Endometrial microvascular endothelial cells (primary cell): Measurements from ENCODE around the gene KLHL21. TPM values are rescaled to one million over a fixed set of nuclear protein-coding genes. Genes with fewer than 3 reads are reported as not detected.
"Not testable (repeated sequence)": the region's sequence is repeated elsewhere in the genome, so short reads cannot be mapped to it uniquely, and the experiment has no call there.

ENCODE experiments used
- in situ Hi-C: cut with HindIII; loops from 2 replicates; pipeline ENCODE4 v1.10.0; 2017; ENCODE audit warnings: low sequenced_read_pairs, low pct_unique_long_range_greater_than_20kb; ENCODE audit errors: inconsistent ontology term
- total RNA-seq: library from RNA; depleted of rRNA; stranded (reverse); fragments of >200 nt; gene quantifications from one replicate; pipeline ENCODE4 v1.2.3, GENCODE V29; 2015; ENCODE audit errors: inconsistent ontology term

The KLHL21 gene, protein sequence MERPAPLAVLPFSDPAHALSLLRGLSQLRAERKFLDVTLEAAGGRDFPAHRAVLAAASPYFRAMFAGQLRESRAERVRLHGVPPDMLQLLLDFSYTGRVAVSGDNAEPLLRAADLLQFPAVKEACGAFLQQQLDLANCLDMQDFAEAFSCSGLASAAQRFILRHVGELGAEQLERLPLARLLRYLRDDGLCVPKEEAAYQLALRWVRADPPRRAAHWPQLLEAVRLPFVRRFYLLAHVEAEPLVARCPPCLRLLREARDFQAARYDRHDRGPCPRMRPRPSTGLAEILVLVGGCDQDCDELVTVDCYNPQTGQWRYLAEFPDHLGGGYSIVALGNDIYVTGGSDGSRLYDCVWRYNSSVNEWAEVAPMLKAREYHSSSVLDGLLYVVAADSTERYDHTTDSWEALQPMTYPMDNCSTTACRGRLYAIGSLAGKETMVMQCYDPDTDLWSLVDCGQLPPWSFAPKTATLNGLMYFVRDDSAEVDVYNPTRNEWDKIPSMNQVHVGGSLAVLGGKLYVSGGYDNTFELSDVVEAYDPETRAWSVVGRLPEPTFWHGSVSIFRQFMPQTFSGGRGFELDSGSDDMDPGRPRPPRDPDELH
- total RNA-seq = 47.0 TPM

DNA sequence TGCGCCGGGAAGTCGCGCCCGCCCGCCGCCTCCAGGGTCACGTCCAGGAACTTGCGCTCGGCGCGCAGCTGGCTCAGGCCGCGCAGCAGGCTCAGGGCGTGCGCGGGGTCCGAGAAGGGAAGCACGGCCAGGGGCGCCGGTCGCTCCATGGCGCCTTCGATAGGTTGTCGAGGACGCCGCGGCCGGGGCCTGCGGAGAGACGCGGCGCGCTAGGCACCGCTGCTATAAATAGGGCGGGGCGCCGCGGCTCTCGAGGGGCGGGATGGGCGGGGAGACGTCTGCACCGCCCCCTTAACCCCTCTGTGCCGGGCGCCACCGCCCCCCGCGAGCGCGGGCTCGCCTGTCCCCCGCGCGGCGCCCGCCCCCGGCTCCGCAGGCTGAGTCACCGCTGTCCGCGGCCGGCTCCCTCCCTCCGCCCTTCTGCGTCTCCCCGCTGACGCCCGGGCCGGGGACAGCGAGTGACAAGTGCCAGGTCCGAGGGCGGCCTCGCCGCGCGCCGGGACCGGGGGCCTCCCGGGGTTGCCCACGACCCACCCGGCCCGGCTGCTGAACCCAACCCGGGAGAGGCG lies at the start of gene KLHL21:
TSS of gene KLHL21 (minus strand) at position 201 of the 569 bp plus-strand sequence. CDS start at position 149, 52 bp downstream.
- in situ Hi-C loops = no loop called here

DNA sequence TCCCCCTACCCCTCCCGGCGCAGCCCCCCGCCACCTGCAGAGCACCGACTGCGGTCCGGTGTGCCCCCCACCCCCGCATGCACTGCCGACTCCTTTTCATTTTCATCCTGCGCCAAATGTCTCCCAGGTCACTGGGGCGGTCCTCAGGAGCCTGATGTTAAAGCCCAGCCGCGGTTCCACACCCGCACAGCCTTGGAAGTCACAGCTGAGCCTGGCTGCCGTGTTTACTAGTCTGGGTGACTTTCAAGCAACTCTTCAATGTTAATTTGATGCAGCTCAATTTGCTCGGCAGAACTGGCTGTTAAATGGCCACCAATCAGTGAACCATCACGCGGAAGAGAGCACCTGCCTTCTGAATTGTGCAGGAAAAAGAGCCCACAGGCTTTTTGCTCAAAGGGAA lies 49.2 kb upstream of the KLHL21 start:
- in situ Hi-C loops = no loop called here

DNA sequence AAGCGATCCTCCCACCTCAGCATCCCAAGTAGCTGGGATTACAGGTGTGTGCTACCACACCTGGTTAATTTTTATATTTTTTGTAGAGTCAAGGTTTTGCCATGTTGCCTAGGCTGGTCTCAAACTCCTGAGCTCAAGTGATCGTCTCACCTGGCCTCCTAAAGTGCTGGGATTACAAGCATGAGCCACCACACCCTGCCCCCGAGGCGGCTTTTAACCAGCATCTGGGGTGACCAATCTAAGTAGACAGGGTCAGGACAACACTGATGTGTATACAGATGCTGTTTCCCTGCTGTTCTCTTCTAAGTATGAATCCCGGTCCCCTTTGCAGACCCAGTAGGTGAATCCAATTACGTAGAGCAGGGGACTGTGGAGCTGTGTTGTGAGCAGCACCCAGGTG lies 45.9 kb upstream of the KLHL21 start:
- in situ Hi-C loops = no loop called here

DNA sequence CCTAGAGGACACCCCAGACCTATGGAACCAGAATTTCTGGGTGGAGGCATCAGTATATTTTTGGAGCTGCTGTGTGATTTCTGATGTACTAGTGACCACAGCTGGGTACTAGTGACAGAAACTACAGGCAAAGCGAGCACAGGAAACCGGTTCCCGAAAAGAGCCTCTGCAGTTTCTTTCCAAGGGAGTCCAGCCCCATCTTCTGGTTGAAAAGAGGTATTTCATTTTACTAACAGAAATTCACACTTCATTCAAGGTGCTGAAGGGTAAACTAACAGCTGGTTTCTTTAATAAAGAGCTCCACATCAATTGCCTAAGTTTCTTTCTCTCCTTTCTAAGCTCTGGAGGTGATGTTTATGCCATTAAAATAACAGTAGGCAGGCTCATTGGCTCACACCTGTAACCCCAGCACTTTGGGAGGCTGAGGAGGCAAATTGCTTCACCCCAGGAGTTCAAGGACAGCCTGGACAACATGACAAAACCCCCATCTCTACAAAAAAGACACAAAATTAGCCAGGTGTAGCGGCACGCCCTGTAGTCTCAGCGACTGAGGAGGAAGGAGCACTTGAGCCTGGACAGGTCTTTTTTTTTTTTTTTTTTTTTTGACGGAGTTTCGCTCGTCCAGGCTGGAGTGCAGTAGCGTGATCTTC lies 44.0 kb upstream of the KLHL21 start:
- in situ Hi-C loops = no loop called here

DNA sequence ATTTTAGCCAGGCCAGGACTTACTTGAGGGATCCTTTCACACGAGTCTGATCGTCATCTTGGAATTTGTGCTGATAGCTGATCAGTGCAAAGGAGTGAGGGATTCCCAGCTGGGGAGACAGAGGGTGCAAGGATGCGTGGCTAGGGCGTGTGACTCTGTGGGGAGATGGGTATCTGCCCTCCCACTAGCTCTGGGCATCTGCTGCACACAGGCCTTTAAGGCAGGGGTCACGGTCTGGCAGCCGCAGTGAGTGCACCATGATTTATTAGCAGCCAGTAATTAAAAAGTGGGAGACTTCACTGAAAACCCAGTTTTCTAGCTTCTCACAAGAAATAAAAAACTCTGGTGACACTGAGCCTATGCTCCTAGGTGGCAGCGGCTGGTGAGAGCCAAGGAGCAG lies 42.3 kb upstream of the KLHL21 start:
- in situ Hi-C loops = no loop called here

DNA sequence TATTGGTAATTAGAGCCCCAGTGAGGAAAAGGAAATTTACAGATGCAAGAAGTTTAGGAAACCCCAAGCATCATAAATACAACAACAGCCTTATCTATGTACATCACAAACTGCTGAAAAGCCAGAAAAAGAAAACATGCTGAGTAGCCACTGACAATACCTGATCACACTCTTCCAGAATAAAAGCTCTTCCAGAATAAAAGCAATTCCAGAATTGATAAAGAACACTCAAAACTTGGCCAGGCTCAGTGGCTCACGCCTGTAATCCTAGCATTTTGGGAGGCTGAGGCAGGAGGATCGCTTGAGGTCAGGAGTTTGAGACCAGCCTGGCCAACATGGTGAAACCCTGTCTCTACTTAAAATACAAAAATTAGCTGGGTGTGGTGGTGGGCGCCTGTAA lies 38.2 kb upstream of the KLHL21 start:
- in situ Hi-C loops = not testable (repeated sequence)

DNA sequence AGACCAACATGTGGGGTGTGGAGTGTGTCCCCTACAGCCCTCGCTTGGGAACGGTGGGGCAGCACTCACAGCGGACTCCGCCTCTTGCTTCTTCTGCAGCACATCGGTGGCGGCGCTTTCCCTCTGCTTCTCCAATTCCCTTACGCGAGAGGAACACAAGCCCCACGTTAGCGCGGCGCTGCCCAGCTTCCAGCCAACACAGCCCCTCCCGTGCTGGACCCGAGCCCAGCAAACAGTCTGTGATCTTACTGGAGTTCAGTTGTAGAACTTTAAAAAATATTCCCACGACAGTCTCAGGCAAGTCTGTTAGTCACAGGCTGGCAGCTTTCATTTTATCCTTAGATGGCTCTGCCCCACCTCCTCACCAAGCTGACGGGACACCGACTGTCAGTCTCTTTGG lies 35.6 kb upstream of the KLHL21 start:
- in situ Hi-C loops = no loop called here

DNA sequence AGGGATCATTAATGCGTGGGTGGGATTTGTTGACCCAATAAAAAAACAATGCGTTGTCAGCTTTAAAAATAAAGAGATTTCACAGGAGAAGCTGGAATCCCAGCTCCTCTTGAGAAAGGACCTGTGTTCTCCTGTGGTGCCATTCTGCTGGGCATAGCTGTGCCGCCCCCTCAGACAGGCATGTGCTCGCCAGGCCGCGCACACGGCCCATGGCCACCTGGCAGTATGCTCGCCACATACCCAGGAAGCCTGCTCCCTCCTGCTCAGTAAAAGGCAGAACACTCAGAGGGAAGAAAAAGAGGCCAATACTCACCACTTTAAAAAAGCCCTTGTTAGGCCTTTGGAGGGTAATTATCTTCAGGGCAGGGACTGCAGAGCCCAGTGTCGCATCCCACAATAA lies 35.1 kb upstream of the KLHL21 start:
- in situ Hi-C loops = no loop called here

DNA sequence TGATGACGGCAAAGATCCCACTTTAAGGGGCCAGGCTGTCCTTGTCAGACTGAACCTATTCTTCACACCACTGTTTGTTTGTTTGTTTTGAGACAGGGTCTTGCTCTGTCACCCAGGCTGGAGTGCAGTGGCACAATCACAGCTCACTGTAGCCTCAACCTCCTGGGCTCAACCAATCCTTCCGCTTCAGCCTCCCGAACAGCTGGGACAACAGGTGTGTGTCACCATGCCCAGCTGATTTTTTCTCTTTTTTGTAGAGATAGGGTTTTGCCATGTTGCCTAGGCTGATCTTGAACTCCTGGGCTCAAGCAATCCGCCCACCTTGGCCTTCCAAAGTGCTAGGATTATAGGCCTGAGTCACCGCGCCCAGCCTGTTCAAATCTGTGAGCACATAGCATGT lies 34.1 kb upstream of the KLHL21 start:
- in situ Hi-C loops = not testable (repeated sequence)

DNA sequence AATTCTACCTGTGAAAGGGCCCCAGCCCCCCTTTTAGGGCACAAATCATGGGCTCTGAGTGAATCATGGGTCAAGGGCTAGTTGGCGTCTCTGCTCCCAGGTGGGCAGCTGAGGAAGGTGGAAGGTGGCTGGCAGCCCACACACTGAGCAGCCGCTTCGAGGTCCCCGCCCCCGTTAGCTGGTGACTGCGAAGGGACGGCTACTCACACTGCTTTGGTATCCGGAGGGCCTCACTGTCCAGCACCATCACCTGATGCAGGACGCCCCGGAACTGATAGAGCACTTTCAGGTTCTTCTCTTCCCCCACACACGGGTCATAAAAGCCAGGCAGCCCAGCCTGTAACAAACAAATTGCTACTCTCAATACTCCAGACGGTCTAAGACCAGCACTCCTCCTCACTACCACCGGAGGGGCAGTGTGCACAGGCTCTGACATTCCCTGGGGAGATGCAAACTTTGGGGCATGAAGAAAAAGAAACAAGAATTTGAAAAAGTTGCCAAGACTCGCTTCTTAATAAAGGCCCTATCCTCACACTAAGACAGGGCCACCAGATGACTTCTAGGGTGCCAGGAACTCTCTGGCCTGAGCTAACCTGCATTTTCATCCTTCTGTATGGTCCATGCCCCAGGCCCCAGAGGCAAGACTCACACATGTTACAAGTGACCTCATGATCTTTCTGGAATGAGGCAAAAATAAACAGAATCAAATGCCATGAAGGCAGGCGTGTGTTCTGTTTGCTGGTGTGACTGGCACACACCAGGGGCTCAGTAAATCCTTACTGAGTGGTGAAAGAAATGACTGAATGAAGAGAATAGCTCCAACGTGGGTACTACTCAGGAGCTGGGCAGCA lies 33.5 kb upstream of the KLHL21 start:
- in situ Hi-C loops = no loop called here

DNA sequence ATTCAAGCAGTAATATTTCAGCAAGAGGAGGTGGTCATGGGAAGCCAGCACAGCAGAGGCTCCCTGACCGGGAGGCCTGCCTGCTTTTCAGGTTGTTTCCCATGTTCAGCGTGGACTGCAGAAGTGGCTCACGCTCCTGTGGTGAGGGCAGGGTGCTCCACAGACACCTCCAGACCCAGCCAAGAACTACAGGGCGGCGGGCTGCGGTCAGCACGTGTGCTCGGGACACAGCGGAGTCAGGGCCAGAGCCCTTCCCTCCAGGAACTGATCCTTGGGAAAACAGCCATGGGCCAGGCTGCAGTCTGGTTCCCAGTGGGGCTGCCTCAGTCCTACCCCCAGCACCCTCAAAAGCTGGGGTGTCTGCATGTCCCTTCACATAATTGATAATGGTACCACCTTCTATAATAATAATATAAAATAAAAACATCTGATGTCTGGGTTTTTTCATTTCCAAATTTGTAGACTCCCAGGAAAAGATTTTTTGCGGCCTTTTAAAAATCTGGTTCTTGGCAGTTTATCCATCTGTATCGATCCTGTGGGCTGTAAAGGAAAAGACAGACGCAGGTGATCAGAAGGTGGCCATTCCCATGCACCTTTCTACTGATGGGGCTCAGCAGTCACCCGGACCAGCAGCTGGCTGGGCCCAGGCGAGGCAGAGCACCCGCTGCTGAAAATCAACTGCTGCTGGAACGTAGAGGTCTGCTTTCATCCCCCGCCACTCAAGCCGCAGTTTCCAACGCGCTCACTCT lies 32.7 kb upstream of the KLHL21 start:
- in situ Hi-C loops = no loop called here

DNA sequence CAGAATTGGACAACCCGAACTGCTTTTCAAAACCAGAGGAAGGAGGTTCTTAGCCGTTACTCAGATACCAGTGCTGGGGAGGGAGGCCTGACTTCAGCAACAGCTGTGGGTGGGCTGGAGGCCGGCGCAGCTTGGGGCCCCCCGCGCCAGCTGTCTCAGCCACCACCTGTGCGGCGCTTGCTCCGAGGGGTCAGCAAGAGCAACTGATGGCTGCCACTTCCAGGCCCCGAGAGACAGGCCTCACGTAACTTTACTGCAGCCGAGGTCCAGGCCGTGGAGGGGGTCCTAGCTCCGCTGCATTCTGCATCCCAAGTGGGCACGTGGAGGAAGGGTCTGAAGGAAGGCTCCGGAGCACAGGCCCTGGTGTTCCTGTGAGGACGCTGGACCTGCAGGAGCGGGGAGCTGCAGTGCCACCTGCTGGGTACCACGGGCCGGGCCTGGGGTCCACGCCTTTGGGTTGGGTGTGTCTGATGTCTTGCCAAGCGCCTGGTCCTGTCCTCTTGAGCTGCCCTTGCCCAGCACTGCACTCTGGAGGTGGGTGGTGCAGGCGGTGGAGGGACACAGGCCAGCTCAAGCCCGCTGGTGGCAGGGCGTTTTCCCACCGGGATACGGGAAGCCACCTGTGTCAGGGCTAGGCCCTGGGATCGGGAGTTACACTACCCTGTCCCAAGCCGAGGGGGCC lies 31.8 kb upstream of the KLHL21 start:
- in situ Hi-C loops = no loop called here

DNA sequence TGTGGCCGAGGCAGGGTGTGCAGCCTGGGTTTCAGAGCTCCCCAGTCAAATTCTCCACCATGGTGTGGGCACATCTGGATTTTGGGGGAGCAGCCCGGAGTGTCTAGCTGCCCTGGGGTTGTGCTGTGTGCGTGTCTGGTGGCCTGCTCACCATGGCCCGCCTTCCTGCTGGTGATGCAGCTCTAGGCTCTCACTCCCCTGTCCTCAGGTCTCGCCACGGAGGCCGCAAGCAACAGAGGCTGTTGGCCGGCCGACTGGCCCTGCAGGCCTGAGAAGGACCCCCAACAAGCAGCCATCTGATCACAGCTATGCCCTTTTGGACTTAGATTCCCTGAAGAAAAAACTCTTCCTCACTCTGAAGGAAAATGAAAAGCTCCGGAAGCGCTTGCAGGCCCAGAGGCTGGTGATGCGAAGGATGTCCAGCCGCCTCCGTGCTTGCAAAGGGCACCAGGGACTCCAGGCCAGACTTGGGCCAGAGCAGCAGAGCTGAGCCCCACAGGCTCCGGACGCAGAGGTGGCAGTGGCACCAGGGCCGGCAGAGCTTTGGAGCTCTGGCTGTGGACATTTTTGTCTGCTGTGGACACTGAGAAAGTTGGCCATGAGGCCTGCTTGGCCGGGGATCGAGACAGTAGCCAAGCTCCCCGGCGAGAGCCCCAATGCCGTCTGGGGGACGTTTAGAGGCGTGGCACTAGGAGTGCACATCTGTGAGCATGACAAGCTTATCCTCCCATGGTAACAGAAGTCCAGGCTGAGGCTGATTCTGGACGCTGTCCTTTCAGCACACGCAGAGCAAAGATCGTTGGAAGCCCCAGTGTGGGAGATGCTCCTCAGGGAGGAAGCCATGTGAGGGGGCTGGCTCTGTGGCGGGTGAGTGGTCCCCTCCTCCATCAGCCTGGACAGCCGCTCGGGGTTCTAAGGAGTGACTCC lies 30.2 kb upstream of the KLHL21 start:
- in situ Hi-C loops = no loop called here

DNA sequence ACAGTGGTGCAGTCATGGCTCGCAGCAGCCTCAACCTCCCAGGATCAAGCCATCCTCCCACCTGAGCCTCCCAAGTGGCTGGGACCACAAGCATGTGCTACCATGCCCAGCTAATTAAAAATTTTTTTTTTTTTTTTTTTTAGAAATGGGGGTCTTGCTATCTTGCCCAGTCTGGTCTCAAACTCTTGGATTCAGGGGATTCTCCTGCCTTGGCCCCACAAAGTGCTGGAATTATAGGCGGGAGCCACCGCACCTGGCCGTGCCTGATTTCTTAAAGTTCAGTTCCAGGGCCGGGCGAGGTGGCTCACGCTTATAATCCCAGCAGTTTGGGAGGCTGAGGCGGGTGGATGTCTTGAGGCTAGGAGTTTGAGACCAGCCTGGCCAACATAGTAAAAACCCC lies 28.4 kb upstream of the KLHL21 start:
- in situ Hi-C loops = no loop called here

DNA sequence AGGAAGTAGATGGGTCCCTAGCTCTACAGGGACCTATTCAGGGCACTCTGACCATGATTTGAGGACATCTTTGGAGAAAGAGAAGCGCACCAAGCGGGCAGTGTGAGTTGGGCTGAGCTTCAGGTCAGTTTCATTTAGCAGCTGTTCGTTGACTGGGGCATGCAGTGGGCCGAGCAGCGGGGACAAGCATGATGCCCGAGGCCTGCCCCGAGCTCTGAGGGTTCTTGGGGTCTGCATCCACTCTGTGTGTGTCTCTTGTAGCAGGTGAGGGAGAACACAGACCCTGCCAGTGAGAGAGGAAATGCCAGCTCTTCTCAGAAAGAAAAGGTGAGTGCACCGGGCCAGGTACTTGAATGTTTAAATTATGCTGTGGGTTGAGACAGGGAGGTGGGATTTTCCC lies 27.4 kb upstream of the KLHL21 start:
- in situ Hi-C loops = no loop called here

DNA sequence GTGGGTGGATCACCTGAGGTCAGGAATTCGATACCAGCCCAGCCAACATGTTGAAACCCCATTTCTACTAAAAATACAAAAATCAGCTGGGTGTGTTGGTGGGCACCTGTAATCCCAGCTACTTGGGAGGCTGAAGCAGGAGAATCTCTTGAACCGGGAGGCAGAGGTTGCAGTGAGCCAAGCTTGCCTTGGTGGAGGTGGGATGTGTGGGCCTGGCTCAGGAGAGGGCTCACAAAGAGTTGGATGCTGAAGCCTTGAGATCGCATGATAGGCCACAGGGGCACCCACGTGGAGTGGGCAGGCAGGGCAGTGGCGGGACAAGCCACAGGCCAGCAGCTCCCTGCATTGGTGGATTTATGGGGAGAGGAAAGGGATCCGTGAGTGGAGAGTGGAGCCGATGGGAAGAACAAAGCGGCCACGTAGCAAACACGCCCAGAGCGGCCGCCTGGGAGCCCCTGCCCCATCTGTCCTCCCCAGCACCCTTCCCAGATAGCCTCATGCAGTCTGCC lies 26.4 kb upstream of the KLHL21 start:
- in situ Hi-C loops = no loop called here
